WTC11 (cell line): Measurements from ENCODE around the gene DTNB. TPM values are rescaled to one million over a fixed set of nuclear protein-coding genes. Genes with fewer than 3 reads are reported as not detected.

Experiments used
- ATAC-seq: fragments of 200-7000 bp; cut with Tn5 transposase; 2 replicates; pipeline ENCODE4 v1.10.0; 2021; ENCODE audit warnings: mild to moderate bottlenecking, moderate library complexity
- CTCF ChIA-PET: fragments of 300-600 bp; sonication (Branson Sonifier 250); formaldehyde crosslinking; loops from one replicate; lab custom pipeline; 2021; ENCODE audit warnings: antibody characterized with exemption; lab: Charles Lee
- POLR2A ChIA-PET: fragments of 350-600 bp; sonication (Branson Sonifier 250); formaldehyde crosslinking; loops from one replicate; lab custom pipeline; 2021; ENCODE audit warnings: antibody characterized with exemption; lab: Charles Lee
- DNase-seq: peaks from one replicate; pipeline ENCODE4 v3.0.0; 2021; ENCODE audit warnings: low spot score
- H3K27ac Mint-ChIP-seq: 2 replicates; pipeline ENCODE4 v1.8.0; 2021; ENCODE audit warnings: mixed read lengths
- H3K27me3 Mint-ChIP-seq: 2 replicates; pipeline ENCODE4 v1.8.0; 2021; ENCODE audit warnings: low read depth, mild to moderate bottlenecking, moderate library complexity, mixed read lengths
- H3K36me3 Mint-ChIP-seq: 2 replicates; pipeline ENCODE4 v1.8.0; 2021; ENCODE audit warnings: mixed read lengths
- H3K4me1 Mint-ChIP-seq: 2 replicates; pipeline ENCODE4 v1.8.0; 2022; ENCODE audit warnings: mixed read lengths
- H3K4me3 Mint-ChIP-seq: 2 replicates; pipeline ENCODE4 v1.8.0; 2021; ENCODE audit warnings: mild to moderate bottlenecking, moderate library complexity, mixed read lengths
- H3K9me3 Mint-ChIP-seq: 2 replicates; pipeline ENCODE4 v1.8.0; 2021; ENCODE audit warnings: mixed read lengths
- ATF2 ChIP-seq: sonication (generic); formaldehyde crosslinking; IDR thresholded peaks from 2 replicates; pipeline ENCODE4 v1.8.1; 2022; ENCODE audit warnings: low read depth, missing genetic modification reagents, borderline replicate concordance
- EMX1 ChIP-seq: fragments of 250-450 bp; sonication (Bioruptor Pico); IDR thresholded peaks from 2 replicates; pipeline ENCODE4 v1.8.0; 2021; ENCODE audit warnings: mild to moderate bottlenecking
- FOXP4 ChIP-seq: sonication (generic); formaldehyde crosslinking; IDR thresholded peaks from 2 replicates; pipeline ENCODE4 v1.8.0; 2022; ENCODE audit warnings: mild to moderate bottlenecking, missing genetic modification reagents
- MXD4 ChIP-seq: fragments of 250-450 bp; sonication (Bioruptor Pico); IDR thresholded peaks from 2 replicates; pipeline ENCODE4 v1.8.0; 2021; ENCODE audit warnings: mild to moderate bottlenecking, moderate library complexity, borderline replicate concordance
- RORB ChIP-seq: fragments of 250-450 bp; sonication (Bioruptor Pico); IDR thresholded peaks from 2 replicates; pipeline ENCODE4 v1.9.0; 2021; ENCODE audit warnings: mild to moderate bottlenecking
- STAT6 ChIP-seq: sonication (generic); formaldehyde crosslinking; conservative IDR thresholded peaks from 2 replicates; pipeline ENCODE4 v1.8.1; 2023; ENCODE audit warnings: mild to moderate bottlenecking, low read depth, missing genetic modification reagents, moderate library complexity
- ZNF281 ChIP-seq: sonication (generic); formaldehyde crosslinking; IDR thresholded peaks from 2 replicates; pipeline ENCODE4 v1.8.0; 2023; ENCODE audit warnings: mild to moderate bottlenecking, missing genetic modification reagents
- ZSCAN18 ChIP-seq: fragments of 250-450 bp; sonication (Bioruptor Pico); IDR thresholded peaks from 2 replicates; pipeline ENCODE4 v2.1.2; 2022; ENCODE audit warnings: mild to moderate bottlenecking, moderate library complexity
- total RNA-seq: library from RNA; stranded (reverse); gene quantifications from 3 replicates; pipeline ENCODE4 v1.2.3, GENCODE V29; 2021
- TF ChIP-seq, protein P1 (sequence below): sonication (generic); formaldehyde crosslinking; IDR thresholded peaks from 2 replicates; pipeline ENCODE4 v1.8.0; 2022; ENCODE audit warnings: missing genetic modification reagents
- TF ChIP-seq, protein P2 (sequence below): fragments of 250-450 bp; sonication (Bioruptor Pico); IDR thresholded peaks from 2 replicates; pipeline ENCODE4 v1.9.0; 2021; ENCODE audit warnings: mild to moderate bottlenecking
- TF ChIP-seq, protein P3 (sequence below): fragments of 250-450 bp; sonication (Bioruptor Pico); IDR thresholded peaks from 2 replicates; pipeline ENCODE4 v1.9.0; 2021; ENCODE audit warnings: mild to moderate bottlenecking

DTNB gene
- total RNA-seq, 1 experiment from 2014 or later, result 39.9 TPM

DNA sequence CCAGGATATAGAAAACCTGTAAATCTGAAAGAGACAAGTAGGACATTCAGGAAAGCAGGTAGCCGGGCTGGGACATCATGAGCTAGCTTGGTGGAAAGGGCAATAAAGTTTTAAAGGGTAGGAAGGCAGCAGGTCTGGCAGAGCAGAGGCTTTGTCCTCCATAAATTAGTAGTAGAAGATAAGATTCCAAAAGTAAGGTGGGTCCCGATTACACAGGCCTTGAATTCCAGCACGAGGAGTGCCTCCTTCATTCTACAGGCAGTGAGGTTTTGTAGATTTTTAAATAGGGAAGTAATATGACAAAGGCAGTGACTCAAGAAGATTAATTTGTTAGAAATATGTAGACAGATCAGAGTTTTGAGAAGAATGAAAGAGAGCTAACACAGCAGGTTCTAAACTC lies 160.7 kb downstream of the DTNB start:
- peaks cover 3% of the 10 kb centered on the region; the same call in 1 of the 2 replicates for H3K36me3 Mint-ChIP-seq
- CTCF ChIA-PET, result interaction anchor here (1.9 kb wide), 1 partner anchor 151 kb away, joined by 6 read pairs; no protein-coding TSS in a partner anchor
- POLR2A ChIA-PET, result no interaction called here
- ATAC-seq (no peak), DNase-seq (no peak)
- H3K27ac Mint-ChIP-seq, result 0 out of 2 replicates have a peak overlapping the region, but pooled peaks have one; percentile 52
- no peak overlapping the region for H3K4me3 Mint-ChIP-seq
- no peaks in the 10 kb centered on the region for H3K27me3 Mint-ChIP-seq
- H3K4me1 Mint-ChIP-seq, result peaks cover 8% of the 10 kb centered on the region
- TF ChIP-seq RORB (CRISPR knock-in tag), result no peak
- no peak for TF ChIP-seq ATF2 (CRISPR knock-in tag)
- TF ChIP-seq, protein P1, sequence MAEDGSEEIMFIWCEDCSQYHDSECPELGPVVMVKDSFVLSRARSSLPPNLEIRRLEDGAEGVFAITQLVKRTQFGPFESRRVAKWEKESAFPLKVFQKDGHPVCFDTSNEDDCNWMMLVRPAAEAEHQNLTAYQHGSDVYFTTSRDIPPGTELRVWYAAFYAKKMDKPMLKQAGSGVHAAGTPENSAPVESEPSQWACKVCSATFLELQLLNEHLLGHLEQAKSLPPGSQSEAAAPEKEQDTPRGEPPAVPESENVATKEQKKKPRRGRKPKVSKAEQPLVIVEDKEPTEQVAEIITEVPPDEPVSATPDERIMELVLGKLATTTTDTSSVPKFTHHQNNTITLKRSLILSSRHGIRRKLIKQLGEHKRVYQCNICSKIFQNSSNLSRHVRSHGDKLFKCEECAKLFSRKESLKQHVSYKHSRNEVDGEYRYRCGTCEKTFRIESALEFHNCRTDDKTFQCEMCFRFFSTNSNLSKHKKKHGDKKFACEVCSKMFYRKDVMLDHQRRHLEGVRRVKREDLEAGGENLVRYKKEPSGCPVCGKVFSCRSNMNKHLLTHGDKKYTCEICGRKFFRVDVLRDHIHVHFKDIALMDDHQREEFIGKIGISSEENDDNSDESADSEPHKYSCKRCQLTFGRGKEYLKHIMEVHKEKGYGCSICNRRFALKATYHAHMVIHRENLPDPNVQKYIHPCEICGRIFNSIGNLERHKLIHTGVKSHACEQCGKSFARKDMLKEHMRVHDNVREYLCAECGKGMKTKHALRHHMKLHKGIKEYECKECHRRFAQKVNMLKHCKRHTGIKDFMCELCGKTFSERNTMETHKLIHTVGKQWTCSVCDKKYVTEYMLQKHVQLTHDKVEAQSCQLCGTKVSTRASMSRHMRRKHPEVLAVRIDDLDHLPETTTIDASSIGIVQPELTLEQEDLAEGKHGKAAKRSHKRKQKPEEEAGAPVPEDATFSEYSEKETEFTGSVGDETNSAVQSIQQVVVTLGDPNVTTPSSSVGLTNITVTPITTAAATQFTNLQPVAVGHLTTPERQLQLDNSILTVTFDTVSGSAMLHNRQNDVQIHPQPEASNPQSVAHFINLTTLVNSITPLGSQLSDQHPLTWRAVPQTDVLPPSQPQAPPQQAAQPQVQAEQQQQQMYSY (CRISPR knock-in tag), result no peak
- H3K9me3 Mint-ChIP-seq, result no peaks in the 10 kb centered on the region

DNA sequence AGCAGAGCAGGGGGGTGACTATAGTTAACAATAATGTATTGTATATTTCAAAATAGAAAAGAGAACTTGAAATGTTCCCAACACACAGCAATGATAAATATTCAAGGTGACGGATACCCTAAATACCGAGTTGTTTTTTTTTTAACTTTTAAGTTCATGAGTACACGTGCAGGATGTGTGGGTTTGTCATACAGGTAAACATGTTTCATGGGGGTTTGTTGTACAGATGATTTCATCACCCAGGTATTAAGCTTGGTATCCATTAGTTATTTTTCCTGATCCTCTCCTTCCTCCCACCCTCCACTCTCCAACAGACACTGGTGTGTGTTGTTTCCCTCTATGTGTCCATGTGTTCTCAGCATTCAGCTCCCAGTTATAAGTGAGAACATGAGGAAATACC lies 167.2 kb downstream of the DTNB start:
- POLR2A ChIA-PET, result no interaction called here
- H3K9me3 Mint-ChIP-seq, result no peaks in the 10 kb centered on the region
- CTCF ChIA-PET, result interaction anchor here (1.4 kb wide), 1 partner anchor 144 kb away, joined by 3 read pairs; no protein-coding TSS in a partner anchor
- H3K27me3 Mint-ChIP-seq, result no peaks in the 10 kb centered on the region
- H3K27ac Mint-ChIP-seq, result no peak overlapping the region
- H3K4me3 Mint-ChIP-seq, result no peak overlapping the region
- no peaks in the 10 kb centered on the region for H3K36me3 Mint-ChIP-seq
- no peaks in the 10 kb centered on the region for H3K4me1 Mint-ChIP-seq
- ATAC-seq (no peak), DNase-seq (no peak)
- TF ChIP-seq, protein P2, sequence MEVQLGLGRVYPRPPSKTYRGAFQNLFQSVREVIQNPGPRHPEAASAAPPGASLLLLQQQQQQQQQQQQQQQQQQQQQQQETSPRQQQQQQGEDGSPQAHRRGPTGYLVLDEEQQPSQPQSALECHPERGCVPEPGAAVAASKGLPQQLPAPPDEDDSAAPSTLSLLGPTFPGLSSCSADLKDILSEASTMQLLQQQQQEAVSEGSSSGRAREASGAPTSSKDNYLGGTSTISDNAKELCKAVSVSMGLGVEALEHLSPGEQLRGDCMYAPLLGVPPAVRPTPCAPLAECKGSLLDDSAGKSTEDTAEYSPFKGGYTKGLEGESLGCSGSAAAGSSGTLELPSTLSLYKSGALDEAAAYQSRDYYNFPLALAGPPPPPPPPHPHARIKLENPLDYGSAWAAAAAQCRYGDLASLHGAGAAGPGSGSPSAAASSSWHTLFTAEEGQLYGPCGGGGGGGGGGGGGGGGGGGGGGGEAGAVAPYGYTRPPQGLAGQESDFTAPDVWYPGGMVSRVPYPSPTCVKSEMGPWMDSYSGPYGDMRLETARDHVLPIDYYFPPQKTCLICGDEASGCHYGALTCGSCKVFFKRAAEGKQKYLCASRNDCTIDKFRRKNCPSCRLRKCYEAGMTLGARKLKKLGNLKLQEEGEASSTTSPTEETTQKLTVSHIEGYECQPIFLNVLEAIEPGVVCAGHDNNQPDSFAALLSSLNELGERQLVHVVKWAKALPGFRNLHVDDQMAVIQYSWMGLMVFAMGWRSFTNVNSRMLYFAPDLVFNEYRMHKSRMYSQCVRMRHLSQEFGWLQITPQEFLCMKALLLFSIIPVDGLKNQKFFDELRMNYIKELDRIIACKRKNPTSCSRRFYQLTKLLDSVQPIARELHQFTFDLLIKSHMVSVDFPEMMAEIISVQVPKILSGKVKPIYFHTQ (CRISPR knock-in tag), result no peak
- TF ChIP-seq, protein P3, sequence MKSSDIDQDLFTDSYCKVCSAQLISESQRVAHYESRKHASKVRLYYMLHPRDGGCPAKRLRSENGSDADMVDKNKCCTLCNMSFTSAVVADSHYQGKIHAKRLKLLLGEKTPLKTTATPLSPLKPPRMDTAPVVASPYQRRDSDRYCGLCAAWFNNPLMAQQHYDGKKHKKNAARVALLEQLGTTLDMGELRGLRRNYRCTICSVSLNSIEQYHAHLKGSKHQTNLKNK (CRISPR knock-in tag), result no peak
- TF ChIP-seq FOXP4, result no peak
- TF ChIP-seq, protein P1 (CRISPR knock-in tag), result no peak
- TF ChIP-seq EMX1, result no peak
- TF ChIP-seq STAT6 (CRISPR knock-in tag), result no peak
- TF ChIP-seq ZNF281 (CRISPR knock-in tag), result no peak
- no peak for TF ChIP-seq MXD4 (CRISPR knock-in tag)
- no peak for TF ChIP-seq ZSCAN18
